ENCODE measurements around the gene MYH9.

GRCh38 chr22:36259615-36260300 is 128.0 kb downstream of the MYH9 start:
- TF ChIP-seq EZH2phosphoT487 (IDR thresholded peaks at IDR 0.05; ENCODE audit: low read depth, severe bottlenecking, unreplicated experiment) (no peak), EZH2 (IDR thresholded peaks at IDR 0.05; ENCODE audit: borderline replicate concordance) (no peak)

All from hepatocyte (in vitro differentiated cells).